H1 (cell line): ENCODE data around the gene ST6GALNAC4. TPM values are rescaled to one million over a fixed set of nuclear protein-coding genes. Genes with fewer than 3 reads are reported as not detected.

Source experiments
- BACH1 ChIP-seq: IDR thresholded peaks from 2 replicates; pipeline ENCODE4 v1.6.1; 2012; ENCODE audit warnings: low read length, improper control_type of control experiment
- CHD7 ChIP-seq: fragments of 300-600 bp; sonication (generic); IDR thresholded peaks from 2 replicates; pipeline ENCODE4 v1.7.1; 2012; ENCODE audit warnings: low read length, moderate library complexity, mild to moderate bottlenecking, inconsistent platforms; ENCODE audit not compliant: insufficient replicate concordance
- FOSL1 ChIP-seq: IDR thresholded peaks from 2 replicates; pipeline ENCODE4 v1.6.1; 2011; ENCODE audit warnings: mild to moderate bottlenecking, low read depth, low read length, moderate library complexity; ENCODE audit not compliant: insufficient read depth
- JUND ChIP-seq: IDR thresholded peaks from 2 replicates; pipeline ENCODE4 v1.6.1; 2011; ENCODE audit warnings: mild to moderate bottlenecking, improper control_type of control experiment, low read length
- MAX ChIP-seq: IDR thresholded peaks from 2 replicates; pipeline ENCODE4 v1.6.1; 2012; ENCODE audit warnings: inconsistent platforms
- polyA plus RNA-seq, 7 experiments: library from polyadenylated mRNA; depleted of rRNA in 3 of 7; stranded (reverse) in 5 of 7; unstranded in 2 of 7; fragments of >200 nt in 5 of 7; fragments of 200-250 nt in 2 of 7; gene quantifications; 1 replicate in 5 of 7; 2 replicates in 1 of 7; 4 replicates in 1 of 7; pipeline versions ENCODE4 v1.2.1 to v1.2.3, GENCODE V29; 2011 to 2013; ENCODE audit warnings: missing spikeins in 2 of 7, mixed read lengths in 2 of 7
- total RNA-seq: library from RNA; stranded (reverse); fragmentation: NEBNext Ultra II Directional; extraction: Animal tissue kit (Norgen Biotek cat#: 25700); gene quantifications from 2 replicates; pipeline ENCODE4 v1.2.1, GENCODE V29; 2021

Gene ST6GALNAC4
- total and polyA plus RNA-seq, 2 of the 8 experiments (the other 6 are each of a cell fraction or from before 2014, with no cell fraction given), result 21.8 to 34.1 TPM

GRCh38 chr9:127876026-127876763 is 40.6 kb downstream of the ST6GALNAC4 start (continued):
- TF ChIP-seq CHD7 (no peak), JUND (no peak), BACH1 (no peak), FOSL1 (no peak), MAX (no peak)
